H9 (cell line): Measurements from ENCODE around the gene MRRF. TPM values are rescaled to one million over a fixed set of nuclear protein-coding genes. Genes with fewer than 3 reads are reported as not detected.
A peak's percentile ranks its signal among the peaks of the same experiment; 100 is the strongest.

Experiments used
- DNase-seq: peaks from one replicate; pipeline ENCODE4 v3.0.0-alpha.2; 2017
- H2AFZ ChIP-seq: one replicate; pipeline ENCODE4 v1.6.1; 2013; ENCODE audit warnings: mild to moderate bottlenecking, low read length, control low read depth, moderate library complexity
- H2AK5ac ChIP-seq: 2 replicates; pipeline ENCODE4 v1.6.1; 2013; ENCODE audit warnings: low read length, control low read depth, mixed read lengths; ENCODE audit not compliant: insufficient read length
- H2BK120ac ChIP-seq: one replicate; pipeline ENCODE4 v1.6.1; 2013; ENCODE audit warnings: low read depth, mild to moderate bottlenecking, low read length, control low read depth, inconsistent platforms; ENCODE audit not compliant: poor library complexity, severe bottlenecking
- H2BK12ac ChIP-seq: 2 replicates; pipeline ENCODE4 v1.6.1; 2013; ENCODE audit warnings: low read length, control low read depth, mixed read lengths, low read depth; ENCODE audit not compliant: insufficient read length
- H2BK15ac ChIP-seq: 2 replicates; pipeline ENCODE4 v1.6.1; 2013; ENCODE audit warnings: low read depth, low read length, control low read depth
- H2BK20ac ChIP-seq: one replicate; pipeline ENCODE4 v1.6.1; 2013; ENCODE audit warnings: low read depth, mild to moderate bottlenecking, low read length, control low read depth, inconsistent platforms; ENCODE audit not compliant: poor library complexity, severe bottlenecking
- H2BK5ac ChIP-seq: 2 replicates; pipeline ENCODE4 v1.6.1; 2013; ENCODE audit warnings: low read length, control low read depth, mixed read lengths; ENCODE audit not compliant: insufficient read length
- H3K14ac ChIP-seq: 2 replicates; pipeline ENCODE4 v1.6.1; 2013; ENCODE audit warnings: low read length, control low read depth; ENCODE audit not compliant: insufficient read depth
- H3K18ac ChIP-seq: 2 replicates; pipeline ENCODE4 v1.6.1; 2013; ENCODE audit warnings: low read depth, mild to moderate bottlenecking, mixed read lengths, low read length, control low read depth; ENCODE audit not compliant: insufficient read length
- H3K23ac ChIP-seq: 2 replicates; pipeline ENCODE4 v1.6.1; 2013; ENCODE audit warnings: low read length, control low read depth, mixed read lengths, low read depth; ENCODE audit not compliant: insufficient read length
- H3K23me2 ChIP-seq: 2 replicates; pipeline ENCODE4 v1.6.1; 2013; ENCODE audit warnings: low read depth, mild to moderate bottlenecking, mixed read lengths, low read length, control low read depth; ENCODE audit not compliant: insufficient read length, poor library complexity, severe bottlenecking
- H3K27ac ChIP-seq: 2 replicates; pipeline ENCODE4 v1.5.1; 2013; ENCODE audit warnings: low read length, control low read depth, mixed read lengths, low read depth; ENCODE audit not compliant: insufficient read length
- H3K27me3 ChIP-seq: 2 replicates; pipeline ENCODE4 v1.6.1; 2013; ENCODE audit warnings: low read length, control low read depth, inconsistent platforms; ENCODE audit not compliant: insufficient read depth
- H3K4ac ChIP-seq: 2 replicates; pipeline ENCODE4 v1.6.1; 2013; ENCODE audit warnings: low read depth, mild to moderate bottlenecking, control low read depth, inconsistent platforms, low read length, moderate library complexity
- H3K4me1 ChIP-seq: 2 replicates; pipeline ENCODE4 v1.6.1; 2013; ENCODE audit warnings: low read length, control low read depth, inconsistent platforms; ENCODE audit not compliant: insufficient read depth
- H3K4me2 ChIP-seq: 2 replicates; pipeline ENCODE4 v1.6.1; 2013; ENCODE audit warnings: low read length, control low read depth, mixed read lengths; ENCODE audit not compliant: insufficient read length, insufficient read depth
- H3K56ac ChIP-seq: 2 replicates; pipeline ENCODE4 v1.6.1; 2013; ENCODE audit warnings: low read depth, mild to moderate bottlenecking, mixed read lengths, low read length, control low read depth; ENCODE audit not compliant: insufficient read length
- H3K79me1 ChIP-seq: 2 replicates; pipeline ENCODE4 v1.6.1; 2013; ENCODE audit warnings: low read depth, mild to moderate bottlenecking, moderate library complexity, low read length, control low read depth, inconsistent platforms; ENCODE audit not compliant: insufficient read depth, poor library complexity, severe bottlenecking
- H3K79me2 ChIP-seq: 2 replicates; pipeline ENCODE4 v1.6.1; 2013; ENCODE audit warnings: low read length, control low read depth, inconsistent platforms; ENCODE audit not compliant: insufficient read depth
- H3K9ac ChIP-seq: 2 replicates; pipeline ENCODE4 v1.6.1; 2013; ENCODE audit warnings: low read length, control low read depth, mixed read lengths; ENCODE audit not compliant: insufficient read length; ENCODE audit errors: extremely low read depth
- H3K9me3 ChIP-seq: one replicate; pipeline ENCODE4 v1.6.1; 2013; ENCODE audit warnings: low read depth, low read length, inconsistent platforms; ENCODE audit not compliant: control insufficient read depth
- H3T11ph ChIP-seq: one replicate; pipeline ENCODE4 v1.6.1; 2013; ENCODE audit warnings: mild to moderate bottlenecking, low read length, control low read depth, inconsistent platforms
- H4K20me1 ChIP-seq: one replicate; pipeline ENCODE4 v1.6.1; 2013; ENCODE audit not compliant: control insufficient read depth, insufficient read length, insufficient read depth
- H4K5ac ChIP-seq: 2 replicates; pipeline ENCODE4 v1.6.1; 2013; ENCODE audit warnings: low read depth, mild to moderate bottlenecking, mixed read lengths, low read length, control low read depth; ENCODE audit not compliant: insufficient read length
- H4K8ac ChIP-seq: replicated peaks from 2 replicates; pipeline ENCODE4 v1.6.1; 2013; ENCODE audit warnings: low read length, control low read depth, mixed read lengths, low read depth; ENCODE audit not compliant: insufficient read length
- H4K91ac ChIP-seq: 2 replicates; pipeline ENCODE4 v1.6.1; 2013; ENCODE audit warnings: low read depth, mild to moderate bottlenecking, moderate library complexity, mixed read lengths, low read length, control low read depth; ENCODE audit not compliant: insufficient read length
- H3K27ac Mint-ChIP-seq, 3 experiments: 2 replicates in 2 of 3; 3 replicates in 1 of 3; pipeline ENCODE4 v1.8.0; 2020 to 2021; ENCODE audit warnings: mixed read lengths in 3 of 3, mild to moderate bottlenecking in 1 of 3, moderate library complexity in 1 of 3
- H3K27me3 Mint-ChIP-seq: 2 replicates; pipeline ENCODE4 v1.8.0; 2021; ENCODE audit warnings: low read depth, mild to moderate bottlenecking, moderate library complexity, mixed read lengths
- H3K36me3 Mint-ChIP-seq, 3 experiments: 2 replicates in 2 of 3; 3 replicates in 1 of 3; pipeline ENCODE4 v1.8.0; 2020 to 2021; ENCODE audit warnings: low read depth in 3 of 3, mixed read lengths in 3 of 3; ENCODE audit not compliant: insufficient read depth in 1 of 3
- H3K4me1 Mint-ChIP-seq, 2 experiments: 2 replicates each; pipeline ENCODE4 v1.8.0; 2020; ENCODE audit warnings: mixed read lengths in 2 of 2
- H3K4me3 Mint-ChIP-seq, 2 experiments: 2 replicates in 1 of 2; 3 replicates in 1 of 2; pipeline ENCODE4 v1.8.0; 2020 to 2021; ENCODE audit warnings: mild to moderate bottlenecking in 2 of 2, mixed read lengths in 2 of 2, moderate library complexity in 1 of 2
- H3K9me3 Mint-ChIP-seq, 2 experiments: 2 replicates in 1 of 2; 3 replicates in 1 of 2; pipeline ENCODE4 v1.8.0; 2020; ENCODE audit warnings: mild to moderate bottlenecking in 2 of 2, mixed read lengths in 2 of 2, moderate library complexity in 1 of 2
- CTCF ChIP-seq: fragments of 200-600 bp; sonication (generic); conservative IDR thresholded peaks from 3 replicates; pipeline ENCODE4 v1.8.0; 2021; ENCODE audit warnings: antibody characterized with exemption, mild to moderate bottlenecking
- WGBS: extraction: QIAGEN DNeasy Blood & Tissue Kit; methylation state at CpG from one replicate; pipeline ENCODE4 v1.1.7; 2013; ENCODE audit warnings: missing lambda C conversion rate, low lambda C conversion rate, mixed read lengths; ENCODE audit not compliant: insufficient read length; ENCODE audit errors: extremely low coverage; 5-methylcytosine and 5-hydroxymethylcytosine counted together
- total RNA-seq: library from RNA; stranded (reverse); gene quantifications from 2 replicates; pipeline ENCODE4 v1.2.1, GENCODE V29; 2021

Gene MRRF
- total RNA-seq, 1 experiment from 2014 or later: 33.7 TPM

- no peak overlapping the region for H3K4ac ChIP-seq
- H2BK120ac ChIP-seq: no peak overlapping the region
- no peaks in the 10 kb centered on the region for H3K9me3 ChIP-seq
- H2BK20ac ChIP-seq: no peak overlapping the region
- no peak overlapping the region for H3K18ac ChIP-seq
- WGBS: no CpG with 5 or more reads among the region's 11 CpGs
- H3K14ac ChIP-seq: no peak overlapping the region
- no peak overlapping the region for H3K9ac ChIP-seq
- no peak overlapping the region for H2BK15ac ChIP-seq
- no peaks in the 10 kb centered on the region; a peak in 1 of 7 replicates for H3K36me3 Mint-ChIP-seq
- H3T11ph ChIP-seq: no peak overlapping the region
- H3K9me3 Mint-ChIP-seq: peaks cover 7 to 9% of the 10 kb centered on the region in 2 experiments; a peak in 3 of 5 replicates
- no peak overlapping the region for H2AK5ac ChIP-seq
- no peak overlapping the region for H4K91ac ChIP-seq
- no peak overlapping the region for H2BK12ac ChIP-seq
- H3K27me3 Mint-ChIP-seq: peaks cover 31% of the 10 kb centered on the region
- H3K79me2 ChIP-seq: no peaks in the 10 kb centered on the region
- H3K23me2 ChIP-seq: peaks cover 13% of the 10 kb centered on the region
- DNase-seq: peak; percentile 84
- H3K4me3 Mint-ChIP-seq: no peak overlapping the region
- H3K27ac ChIP-seq: no peak overlapping the region
- H4K5ac ChIP-seq: no peak overlapping the region
- H3K79me1 ChIP-seq: no peaks in the 10 kb centered on the region
- no peaks in the 10 kb centered on the region; the same call in 1 of the 2 replicates for H3K4me1 ChIP-seq
- H4K8ac ChIP-seq: no peak overlapping the region
- no peak overlapping the region for H3K27ac Mint-ChIP-seq
- peaks cover 9 to 13% of the 10 kb centered on the region in 2 experiments for H3K4me1 Mint-ChIP-seq
- peaks cover 6% of the 10 kb centered on the region; the same call in 1 of the 2 replicates for H3K27me3 ChIP-seq
- peak; percentile 98 for TF ChIP-seq CTCF
- no peak overlapping the region for H2BK5ac ChIP-seq
- H3K23ac ChIP-seq: no peak overlapping the region
- no peak overlapping the region for H3K56ac ChIP-seq
- no peaks in the 10 kb centered on the region for H4K20me1 ChIP-seq
- no peak overlapping the region for H2AFZ ChIP-seq
- no peak overlapping the region for H3K4me2 ChIP-seq
These were observed 86.1 kb downstream of the MRRF start for GRCh38 chr9:122350577-122351355.
